GM12878 (cell line): ENCODE measurements around the gene KCNK13. TPM values are rescaled to one million over a fixed set of nuclear protein-coding genes. Genes with fewer than 3 reads are reported as not detected.

Experiments
- ETV6 ChIP-seq, 2 experiments: fragments of 450-650 bp in 1 of 2; IDR thresholded peaks in 1 of 2; conservative IDR thresholded peaks in 1 of 2; 2 replicates each; pipeline ENCODE4 v1.6.1; 2014; ENCODE audit warnings: antibody characterized with exemption in 1 of 2, borderline replicate concordance in 1 of 2, low read depth in 1 of 2, mild to moderate bottlenecking in 1 of 2, moderate library complexity in 1 of 2
- HDAC6 ChIP-seq: fragments of 200-600 bp; sonication (generic); IDR thresholded peaks from one replicate; pipeline ENCODE4 v1.8.0; 2017; ENCODE audit warnings: antibody characterized with exemption; ENCODE audit not compliant: unreplicated experiment
- PAX5 ChIP-seq: IDR thresholded peaks from 2 replicates; pipeline ENCODE4 v1.6.1; 2011; ENCODE audit warnings: low read depth, low read length, borderline replicate concordance
- RB1 ChIP-seq: fragments of 450-650 bp; formaldehyde crosslinking; IDR thresholded peaks from 2 replicates; pipeline ENCODE4 v1.6.1; 2017; ENCODE audit warnings: mild to moderate bottlenecking, borderline replicate concordance
- RELA ChIP-seq: fragments of 450-650 bp; IDR thresholded peaks from 2 replicates; pipeline ENCODE4 v1.8.0; 2014; ENCODE audit warnings: borderline replicate concordance; ENCODE audit not compliant: partially characterized antibody
- REST ChIP-seq: IDR thresholded peaks from 2 replicates; pipeline ENCODE4 v1.6.1; 2012; ENCODE audit warnings: mild to moderate bottlenecking, low read depth, low read length
- SIX5 ChIP-seq: IDR thresholded peaks from 2 replicates; pipeline ENCODE4 v1.6.1; 2011; ENCODE audit warnings: mild to moderate bottlenecking, low read depth, low read length, moderate library complexity; ENCODE audit not compliant: severe bottlenecking
- SUZ12 ChIP-seq: fragments of 200-600 bp; sonication (generic); IDR thresholded peaks from one replicate; pipeline ENCODE4 v1.6.1; 2018; ENCODE audit warnings: antibody characterized with exemption, mild to moderate bottlenecking; ENCODE audit not compliant: unreplicated experiment
- TBL1XR1 ChIP-seq: IDR thresholded peaks from 2 replicates; pipeline ENCODE4 v1.6.1; 2012; ENCODE audit warnings: low read depth, low read length, improper control_type of control experiment
- ZNF24 ChIP-seq: fragments of 450-650 bp; IDR thresholded peaks from 2 replicates; pipeline ENCODE4 v1.6.1; 2017; ENCODE audit warnings: antibody characterized with exemption, mild to moderate bottlenecking
- polyA plus RNA-seq, 11 experiments: library from polyadenylated mRNA; depleted of rRNA in 4 of 11; unstranded in 6 of 11; stranded (reverse) in 5 of 11; fragments of >200 nt; fragmentation: Nextera tagmentation in 4 of 11; fragmentation: Illumina TruSeq in 1 of 11; extraction: Ambion mirVana in 4 of 11; extraction: Trizol in 1 of 11; gene quantifications; 1 replicate in 1 of 11; 2 replicates in 10 of 11; pipeline versions ENCODE4 v1.2.1 to v1.2.3, GENCODE V29; 2011 to 2016; ENCODE audit warnings: inconsistent platforms in 2 of 11, missing spikeins in 2 of 11, low read depth in 1 of 11
- total RNA-seq, 4 experiments: library from RNA; depleted of rRNA in 3 of 4; stranded (reverse); fragments of >200 nt in 3 of 4; fragmentation: Illumina TruSeq in 1 of 4; extraction: Trizol in 1 of 4; gene quantifications; 2 replicates each; pipeline versions ENCODE4 v1.2.1 to v1.2.3, GENCODE V29; 2013 to 2021

The KCNK13 gene
- total and polyA plus RNA-seq, 10 of the 15 experiments (the other 5 are each of a cell fraction or from before 2014, with no cell fraction given) = not detected

DNA sequence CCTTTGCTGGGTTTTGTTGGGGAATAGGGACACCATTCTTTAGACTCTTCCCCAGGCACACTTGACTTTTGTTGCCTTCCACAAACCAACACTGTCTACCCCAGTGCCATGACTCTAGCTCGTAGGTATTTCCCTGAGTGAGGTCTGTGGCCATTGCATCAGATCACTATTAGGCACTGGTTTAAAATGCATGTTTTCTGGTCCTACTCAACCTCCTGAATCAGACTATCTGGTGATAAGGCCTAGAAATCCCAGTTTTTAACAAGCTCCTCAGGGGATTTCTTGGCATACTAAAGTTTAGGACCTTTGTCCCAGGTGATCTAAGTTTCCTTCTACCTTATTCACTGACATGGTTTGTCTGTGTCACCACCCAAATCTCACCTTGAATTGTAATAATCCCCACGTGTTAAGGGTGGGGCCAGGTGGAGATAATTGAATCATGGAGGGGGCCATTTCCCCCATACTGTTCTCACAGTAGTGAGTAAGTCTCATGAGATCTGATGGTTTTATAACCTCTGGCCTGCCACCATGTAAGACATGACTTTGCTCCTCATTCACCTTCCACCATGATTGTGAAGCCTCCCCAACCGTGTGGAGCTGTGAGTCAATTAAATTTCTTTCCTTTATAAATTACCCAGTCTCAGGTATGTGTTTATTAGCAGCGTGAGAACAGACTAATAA, 106.8 kb downstream of the KCNK13 start (continued):
- TF ChIP-seq SUZ12 = no peak
- no peak for TF ChIP-seq ETV6 (conservative IDR thresholded peaks at IDR 0.05 in 1 of 2, IDR thresholded peaks at IDR 0.05 in 1 of 2; ENCODE audit: borderline replicate concordance in 1 of 2, low read depth in 1 of 2)
- no peak for TF ChIP-seq RB1
- TF ChIP-seq SIX5 = no peak
- no peak for TF ChIP-seq TBL1XR1
- no peak for TF ChIP-seq HDAC6
- no peak for TF ChIP-seq ZNF24
- TF ChIP-seq REST = no peak
- TF ChIP-seq PAX5 = no peak
- TF ChIP-seq RELA = no peak
